ENCODE results near the gene DNASE2B.

DNA sequence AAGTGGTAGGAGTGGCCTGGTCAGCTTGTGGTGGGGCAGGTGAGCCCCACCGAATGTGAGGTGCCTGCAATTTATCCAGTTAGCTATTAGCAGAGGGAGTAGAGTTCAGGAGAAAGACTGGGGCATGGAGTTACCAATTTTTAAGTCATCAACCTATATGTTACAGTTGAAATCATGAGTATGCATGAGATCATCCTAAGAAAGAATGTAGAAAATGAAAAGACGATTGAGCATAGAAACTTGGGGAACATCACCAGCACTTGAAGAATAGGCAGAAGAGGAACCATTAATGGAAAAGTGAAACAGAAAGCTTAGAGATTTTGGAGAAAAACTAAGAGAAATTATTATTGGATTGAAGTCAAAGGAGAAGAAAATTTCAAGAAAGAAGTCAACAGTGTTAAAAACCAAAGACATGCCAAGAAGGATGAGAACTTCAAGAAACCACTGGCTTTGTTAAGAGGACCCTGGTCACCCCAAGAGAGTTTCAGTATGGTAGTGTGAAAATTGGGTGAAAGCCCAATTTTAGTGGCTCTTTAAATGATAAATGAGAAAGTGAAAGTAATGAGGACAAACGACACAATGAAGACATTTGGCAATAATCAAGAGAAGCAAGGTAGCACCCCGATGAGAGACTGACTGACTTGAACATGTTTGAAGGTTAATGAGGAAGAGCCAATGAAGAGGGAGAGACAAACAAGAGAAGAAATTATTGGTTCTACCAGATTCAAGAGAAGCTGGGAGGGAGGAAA, 36.7 kb downstream of the DNASE2B start:
- TF ChIP-seq POLR2A (IDR thresholded peaks at IDR 0.05) (no peak), CTCF (IDR thresholded peaks at IDR 0.05) (no peak), POLR2AphosphoS5 (IDR thresholded peaks at IDR 0.05) (no peak), EP300 (IDR thresholded peaks at IDR 0.05) (no peak)

Measured in stomach (tissue), 4 donors.